Gastroesophageal sphincter (tissue), 3 donors: ENCODE results near the gene GOLGA5.

ENCODE experiments used
- CTCF ChIP-seq, 4 experiments: fragments of 200-600 bp in 2 of 4; fragments of 450-650 bp in 2 of 4; sonication (generic) in 1 of 4; IDR thresholded peaks; one replicate each; pipeline ENCODE4 v1.5.1; 2017 to 2019; ENCODE audit warnings: antibody characterized with exemption in 4 of 4, mild to moderate bottlenecking in 2 of 4, moderate library complexity in 2 of 4
- EP300 ChIP-seq: sonication (generic); formaldehyde crosslinking; IDR thresholded peaks from one replicate; pipeline ENCODE4 v1.6.1; 2017; ENCODE audit warnings: antibody characterized with exemption, mild to moderate bottlenecking
- POLR2A ChIP-seq, 2 donors: fragments of 450-650 bp; IDR thresholded peaks; one replicate each; pipeline ENCODE4 v1.6.1; 2017; ENCODE audit warnings: antibody characterized with exemption in 2 of 2, mild to moderate bottlenecking in 2 of 2, moderate library complexity in 1 of 2
- POLR2AphosphoS5 ChIP-seq: sonication (generic); formaldehyde crosslinking; IDR thresholded peaks from one replicate; pipeline ENCODE4 v1.6.1; 2017; ENCODE audit warnings: antibody characterized with exemption

GRCh38 chr14:92850492-92850891 lies 56.4 kb downstream of the GOLGA5 start:
- TF ChIP-seq CTCF (IDR thresholded peaks at IDR 0.05) = no peak
- TF ChIP-seq POLR2A (IDR thresholded peaks at IDR 0.05) = no peak
- TF ChIP-seq POLR2AphosphoS5 = no peak
- no peak for TF ChIP-seq EP300
